ENCODE data around the gene BTG2.

DNA sequence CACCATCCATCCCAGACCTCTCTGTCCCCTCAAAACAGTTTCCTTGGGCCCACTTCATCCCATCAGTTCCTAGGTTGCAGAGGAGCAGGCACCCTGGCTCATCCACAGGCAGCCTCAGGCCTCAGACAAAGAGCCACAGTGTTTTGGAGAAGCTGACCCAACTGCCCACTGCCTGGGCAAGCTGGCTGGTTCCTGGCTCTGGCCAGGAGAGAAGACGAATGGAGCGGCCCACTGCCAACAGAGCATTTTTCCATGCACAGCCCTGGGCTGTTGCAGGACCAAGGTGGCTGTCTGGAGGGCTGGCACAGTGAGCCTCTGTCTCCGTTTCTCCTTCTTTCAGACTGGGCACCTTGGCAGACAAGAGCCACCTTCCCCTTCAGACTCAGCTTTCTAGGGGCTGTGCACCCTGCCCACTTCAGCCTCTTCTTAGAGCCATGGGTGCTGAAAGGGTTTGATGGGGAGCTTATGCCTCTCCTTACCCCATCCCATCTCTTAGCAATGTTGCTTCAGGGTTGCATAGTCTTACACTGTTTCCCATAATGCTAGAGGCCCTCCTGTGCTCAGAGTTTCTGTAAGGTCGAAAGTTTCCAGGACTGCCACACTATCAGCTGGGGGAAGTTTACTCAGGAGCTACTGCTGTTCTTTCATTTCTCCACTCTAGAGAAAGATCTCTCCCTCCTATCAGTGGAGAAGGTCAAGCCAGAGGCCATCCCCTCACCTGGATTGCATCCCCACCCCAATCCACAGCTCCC, 44.6 kb downstream of the BTG2 start:
- TF ChIP-seq POLR2A (IDR thresholded peaks at IDR 0.05; ENCODE audit: borderline replicate concordance, extremely low read depth, insufficient read depth, insufficient read length) (no peak), CTCF (IDR thresholded peaks at IDR 0.05 in 2 of 3, conservative IDR thresholded peaks at IDR 0.05 in 1 of 3; ENCODE audit: borderline replicate concordance in 1 of 3, insufficient read depth in 1 of 3, low read depth in 2 of 3, low read length in 2 of 3) (no peak), ATF3 (IDR thresholded peaks at IDR 0.05) (no peak)
- TF ChIP-seq, protein P1, sequence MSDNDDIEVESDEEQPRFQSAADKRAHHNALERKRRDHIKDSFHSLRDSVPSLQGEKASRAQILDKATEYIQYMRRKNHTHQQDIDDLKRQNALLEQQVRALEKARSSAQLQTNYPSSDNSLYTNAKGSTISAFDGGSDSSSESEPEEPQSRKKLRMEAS (IDR thresholded peaks at IDR 0.05), result no peak
